Neural cell (in vitro differentiated cells): ENCODE data around the gene TRAPPC2. TPM values are rescaled to one million over a fixed set of nuclear protein-coding genes. Genes with fewer than 3 reads are reported as not detected.

ENCODE experiments used
- H2AFZ ChIP-seq: fragments of 200-600, 300-800 bp; sonication (generic), shearing (Covaris generic); 2 replicates; pipeline ENCODE4 v1.6.0; 2014; ENCODE audit warnings: low read depth, mild to moderate bottlenecking, antibody characterized with exemption, low read length, moderate library complexity
- H3F3A ChIP-seq: fragments of 200-600 bp; shearing (Covaris generic); 2 replicates; pipeline ENCODE4 v1.6.1; 2016; ENCODE audit warnings: mild to moderate bottlenecking, moderate library complexity, mixed read lengths, antibody characterized with exemption, low read length; ENCODE audit not compliant: insufficient read depth, poor library complexity, severe bottlenecking
- H3K27ac ChIP-seq: fragments of 200-600, 300-800 bp; sonication (generic), shearing (Covaris generic); 2 replicates; pipeline ENCODE4 v1.5.1; 2014; ENCODE audit warnings: mild to moderate bottlenecking, low read length, moderate library complexity
- H3K27me3 ChIP-seq: fragments of 300-800, 200-600 bp; sonication (generic), shearing (Covaris generic); 2 replicates; pipeline ENCODE4 v1.6.0; 2014; ENCODE audit warnings: mild to moderate bottlenecking, low read depth, low read length, moderate library complexity; ENCODE audit not compliant: insufficient read depth
- H3K36me3 ChIP-seq: fragments of 300-800, 200-600 bp; sonication (generic), shearing (Covaris generic); 2 replicates; pipeline ENCODE4 v1.5.1; 2014; ENCODE audit warnings: mild to moderate bottlenecking, antibody characterized with exemption, low read length, moderate library complexity; ENCODE audit not compliant: insufficient read depth
- H3K4me2 ChIP-seq: fragments of 300-800, 200-600 bp; sonication (generic), shearing (Covaris generic); 2 replicates; pipeline ENCODE4 v1.6.0; 2014; ENCODE audit warnings: mild to moderate bottlenecking, low read length
- H3K4me3 ChIP-seq: fragments of 300-800, 200-600 bp; sonication (generic), shearing (Covaris generic); 2 replicates; pipeline ENCODE4 v1.5.1; 2014; ENCODE audit warnings: mild to moderate bottlenecking, low read length, moderate library complexity
- H3K79me2 ChIP-seq: fragments of 200-600 bp; shearing (Covaris generic); replicated peaks from 2 replicates; pipeline ENCODE4 v1.6.0; 2014; ENCODE audit warnings: mild to moderate bottlenecking, low read length, moderate library complexity; ENCODE audit not compliant: insufficient read depth
- H3K9ac ChIP-seq: fragments of 300-800, 200-600 bp; sonication (generic), shearing (Covaris generic); 2 replicates; pipeline ENCODE4 v1.6.1; 2016; ENCODE audit warnings: mild to moderate bottlenecking, low read length, mixed read lengths
- H3K9me2 ChIP-seq: fragments of 200-600 bp; shearing (Covaris generic); 2 replicates; pipeline ENCODE4 v1.6.1; 2016; ENCODE audit warnings: mild to moderate bottlenecking, low read length, mixed read lengths; ENCODE audit not compliant: insufficient read depth
- H3K9me3 ChIP-seq: fragments of 200-600, 300-800 bp; sonication (generic), shearing (Covaris generic); 2 replicates; pipeline ENCODE4 v1.6.1; 2016; ENCODE audit warnings: mild to moderate bottlenecking, mixed run types, low read length, moderate library complexity, mixed read lengths
- H4K20me1 ChIP-seq: fragments of 200-600 bp; shearing (Covaris generic); 2 replicates; pipeline ENCODE4 v1.6.1; 2016; ENCODE audit warnings: mild to moderate bottlenecking, mixed run types; ENCODE audit not compliant: insufficient read depth
- EP300 ChIP-seq: fragments of 450-650 bp; conservative IDR thresholded peaks from 2 replicates; pipeline ENCODE4 v1.6.1; 2014; ENCODE audit warnings: antibody characterized with exemption, mild to moderate bottlenecking, moderate library complexity; ENCODE audit not compliant: poor library complexity, severe bottlenecking
- EZH2 ChIP-seq: fragments of 200-600, 300-800 bp; shearing (Covaris generic), sonication (generic); IDR thresholded peaks from 2 replicates; pipeline ENCODE4 v1.6.1; 2014; ENCODE audit warnings: antibody characterized with exemption, low read length, borderline replicate concordance, mild to moderate bottlenecking; ENCODE audit not compliant: insufficient read depth, poor library complexity, severe bottlenecking
- MXI1 ChIP-seq: fragments of 450-650 bp; conservative IDR thresholded peaks from 2 replicates; pipeline ENCODE4 v1.6.1; 2014; ENCODE audit warnings: antibody characterized with exemption, mild to moderate bottlenecking; ENCODE audit not compliant: poor library complexity, severe bottlenecking
- POLR2AphosphoS5 ChIP-seq: IDR thresholded peaks from 2 replicates; pipeline ENCODE4 v1.6.1; 2012
- RAD21 ChIP-seq: fragments of 450-650 bp; conservative IDR thresholded peaks from 2 replicates; pipeline ENCODE4 v1.6.1; 2014; ENCODE audit warnings: antibody characterized with exemption, mild to moderate bottlenecking, moderate library complexity
- SMC3 ChIP-seq: fragments of 450-650 bp; conservative IDR thresholded peaks from 2 replicates; pipeline ENCODE4 v1.6.1; 2014; ENCODE audit warnings: antibody characterized with exemption, mild to moderate bottlenecking, moderate library complexity; ENCODE audit not compliant: poor library complexity
- TAF1 ChIP-seq: IDR thresholded peaks from 2 replicates; pipeline ENCODE4 v1.6.1; 2012; ENCODE audit warnings: low read depth
- polyA plus RNA-seq: library from polyadenylated mRNA; depleted of rRNA; stranded (reverse); fragments of >200 nt; gene quantifications from 2 replicates; pipeline ENCODE4 v1.2.3, GENCODE V29; 2014
- TF ChIP-seq, protein P1 (sequence below): fragments of 450-650 bp; IDR thresholded peaks from 2 replicates; pipeline ENCODE4 v1.5.1; 2014; ENCODE audit warnings: antibody characterized with exemption, mild to moderate bottlenecking, moderate library complexity; ENCODE audit not compliant: poor library complexity, severe bottlenecking
- TF ChIP-seq, protein P2 (sequence below): IDR thresholded peaks from 2 replicates; pipeline ENCODE4 v1.6.1; 2012; ENCODE audit warnings: borderline replicate concordance

Gene TRAPPC2
- polyA plus RNA-seq, 1 donor from 2014 or later: 94.2 TPM

DNA sequence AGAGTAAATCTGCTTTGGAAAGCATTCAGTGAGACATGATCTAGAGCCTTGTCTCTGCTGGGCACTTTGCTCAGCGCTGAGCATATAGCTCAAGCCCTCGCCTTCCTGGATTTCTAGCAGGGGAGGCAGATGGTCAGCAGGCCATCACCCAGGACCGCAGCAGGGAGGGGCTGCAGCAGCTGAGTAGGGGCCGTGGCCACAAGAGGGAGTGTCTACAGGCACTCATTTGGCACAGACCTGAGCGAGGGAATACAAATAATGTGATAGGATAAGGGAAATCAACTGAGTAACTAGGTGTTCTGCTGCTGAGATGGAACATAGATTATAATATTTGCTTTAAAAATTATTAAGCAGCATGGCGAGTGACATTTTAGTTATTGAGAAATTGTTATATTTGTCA is 30.3 kb upstream of the TRAPPC2 start:
- Histone ChIP-seq H3K9me3 (no peaks in the 10 kb centered on the region), H3K4me3 (no peak overlapping the region), H3F3A (no peaks in the 10 kb centered on the region), H3K4me2 (no peak overlapping the region), H4K20me1 (no peaks in the 10 kb centered on the region), H3K9me2 (no peaks in the 10 kb centered on the region), H3K79me2 (no peaks in the 10 kb centered on the region), H3K27me3 (no peaks in the 10 kb centered on the region), H2AFZ (no peak overlapping the region), H3K36me3 (no peaks in the 10 kb centered on the region), H3K9ac (no peak overlapping the region), H3K27ac (no peak overlapping the region)
- TF ChIP-seq POLR2AphosphoS5: no peak
- TF ChIP-seq TAF1: no peak
- peak; percentile 15 for TF ChIP-seq SMC3
- TF ChIP-seq MXI1: no peak
- TF ChIP-seq, protein P1, sequence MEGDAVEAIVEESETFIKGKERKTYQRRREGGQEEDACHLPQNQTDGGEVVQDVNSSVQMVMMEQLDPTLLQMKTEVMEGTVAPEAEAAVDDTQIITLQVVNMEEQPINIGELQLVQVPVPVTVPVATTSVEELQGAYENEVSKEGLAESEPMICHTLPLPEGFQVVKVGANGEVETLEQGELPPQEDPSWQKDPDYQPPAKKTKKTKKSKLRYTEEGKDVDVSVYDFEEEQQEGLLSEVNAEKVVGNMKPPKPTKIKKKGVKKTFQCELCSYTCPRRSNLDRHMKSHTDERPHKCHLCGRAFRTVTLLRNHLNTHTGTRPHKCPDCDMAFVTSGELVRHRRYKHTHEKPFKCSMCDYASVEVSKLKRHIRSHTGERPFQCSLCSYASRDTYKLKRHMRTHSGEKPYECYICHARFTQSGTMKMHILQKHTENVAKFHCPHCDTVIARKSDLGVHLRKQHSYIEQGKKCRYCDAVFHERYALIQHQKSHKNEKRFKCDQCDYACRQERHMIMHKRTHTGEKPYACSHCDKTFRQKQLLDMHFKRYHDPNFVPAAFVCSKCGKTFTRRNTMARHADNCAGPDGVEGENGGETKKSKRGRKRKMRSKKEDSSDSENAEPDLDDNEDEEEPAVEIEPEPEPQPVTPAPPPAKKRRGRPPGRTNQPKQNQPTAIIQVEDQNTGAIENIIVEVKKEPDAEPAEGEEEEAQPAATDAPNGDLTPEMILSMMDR: no peak
- no peak for TF ChIP-seq EP300
- TF ChIP-seq RAD21: no peak

DNA sequence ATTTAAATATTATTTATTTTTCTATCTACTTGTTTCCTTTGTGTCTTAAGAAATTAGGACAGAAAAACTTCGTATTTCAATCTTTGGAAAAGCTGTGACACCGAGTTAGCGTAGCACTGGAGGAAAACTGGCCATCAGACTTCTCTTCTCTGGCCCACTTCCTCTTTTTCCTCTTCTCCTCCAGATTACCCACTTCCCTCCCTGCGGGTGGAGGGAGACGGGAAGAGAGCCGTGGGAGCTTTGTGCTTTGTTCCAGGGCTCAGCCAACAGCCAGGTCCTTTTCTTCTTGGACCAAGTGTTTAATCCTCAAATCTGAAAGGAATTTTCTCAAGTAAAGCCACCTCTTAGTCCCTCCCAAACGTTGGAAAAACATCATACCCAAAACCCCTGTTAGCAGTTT is 29.9 kb upstream of the TRAPPC2 start:
- H3F3A ChIP-seq: no peaks in the 10 kb centered on the region
- H2AFZ ChIP-seq: no peak overlapping the region
- no peaks in the 10 kb centered on the region for H4K20me1 ChIP-seq
- H3K4me2 ChIP-seq: no peak overlapping the region
- no peak for TF ChIP-seq MXI1
- no peak for TF ChIP-seq SMC3
- TF ChIP-seq, protein P1: no peak
- TF ChIP-seq, protein P2, sequence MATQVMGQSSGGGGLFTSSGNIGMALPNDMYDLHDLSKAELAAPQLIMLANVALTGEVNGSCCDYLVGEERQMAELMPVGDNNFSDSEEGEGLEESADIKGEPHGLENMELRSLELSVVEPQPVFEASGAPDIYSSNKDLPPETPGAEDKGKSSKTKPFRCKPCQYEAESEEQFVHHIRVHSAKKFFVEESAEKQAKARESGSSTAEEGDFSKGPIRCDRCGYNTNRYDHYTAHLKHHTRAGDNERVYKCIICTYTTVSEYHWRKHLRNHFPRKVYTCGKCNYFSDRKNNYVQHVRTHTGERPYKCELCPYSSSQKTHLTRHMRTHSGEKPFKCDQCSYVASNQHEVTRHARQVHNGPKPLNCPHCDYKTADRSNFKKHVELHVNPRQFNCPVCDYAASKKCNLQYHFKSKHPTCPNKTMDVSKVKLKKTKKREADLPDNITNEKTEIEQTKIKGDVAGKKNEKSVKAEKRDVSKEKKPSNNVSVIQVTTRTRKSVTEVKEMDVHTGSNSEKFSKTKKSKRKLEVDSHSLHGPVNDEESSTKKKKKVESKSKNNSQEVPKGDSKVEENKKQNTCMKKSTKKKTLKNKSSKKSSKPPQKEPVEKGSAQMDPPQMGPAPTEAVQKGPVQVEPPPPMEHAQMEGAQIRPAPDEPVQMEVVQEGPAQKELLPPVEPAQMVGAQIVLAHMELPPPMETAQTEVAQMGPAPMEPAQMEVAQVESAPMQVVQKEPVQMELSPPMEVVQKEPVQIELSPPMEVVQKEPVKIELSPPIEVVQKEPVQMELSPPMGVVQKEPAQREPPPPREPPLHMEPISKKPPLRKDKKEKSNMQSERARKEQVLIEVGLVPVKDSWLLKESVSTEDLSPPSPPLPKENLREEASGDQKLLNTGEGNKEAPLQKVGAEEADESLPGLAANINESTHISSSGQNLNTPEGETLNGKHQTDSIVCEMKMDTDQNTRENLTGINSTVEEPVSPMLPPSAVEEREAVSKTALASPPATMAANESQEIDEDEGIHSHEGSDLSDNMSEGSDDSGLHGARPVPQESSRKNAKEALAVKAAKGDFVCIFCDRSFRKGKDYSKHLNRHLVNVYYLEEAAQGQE: no peak
- TF ChIP-seq EP300: no peak
- TF ChIP-seq RAD21: no peak
- TF ChIP-seq TAF1: no peak
- TF ChIP-seq EZH2: no peak
- no peak overlapping the region for H3K4me3 ChIP-seq
- H3K27me3 ChIP-seq: no peaks in the 10 kb centered on the region
- no peaks in the 10 kb centered on the region for H3K9me3 ChIP-seq
- no peaks in the 10 kb centered on the region for H3K9me2 ChIP-seq
- no peaks in the 10 kb centered on the region for H3K36me3 ChIP-seq
- no peak overlapping the region for H3K9ac ChIP-seq
- H3K27ac ChIP-seq: no peak overlapping the region
- H3K79me2 ChIP-seq: no peaks in the 10 kb centered on the region
